Right cardiac atrium (tissue), 5 donors: ENCODE data around the gene SLC25A51. TPM values are rescaled to one million over a fixed set of nuclear protein-coding genes. Genes with fewer than 3 reads are reported as not detected.

ENCODE experiments used
- ATAC-seq, 2 donors: fragments of 200-7000 bp; cut with Tn5 transposase; one replicate each; pipeline versions ENCODE4 v1.8.0 to v1.9.1; 2020; ENCODE audit warnings: moderate library complexity in 2 of 2, mild to moderate bottlenecking in 1 of 2
- DNase-seq, 3 donors: peaks; one replicate each; pipeline ENCODE4 v3.0.0-alpha.2; 2020
- H3K27ac ChIP-seq: one replicate; pipeline ENCODE4 v1.5.1; 2013; ENCODE audit warnings: mild to moderate bottlenecking, low read length, control low read depth, moderate library complexity
- H3K27me3 ChIP-seq: one replicate; pipeline ENCODE4 v1.6.1; 2013; ENCODE audit not compliant: control insufficient read depth, insufficient read depth
- H3K4me1 ChIP-seq: one replicate; pipeline ENCODE4 v1.6.1; 2013; ENCODE audit warnings: low read length; ENCODE audit not compliant: control insufficient read depth, insufficient read depth
- H3K4me3 ChIP-seq: one replicate; pipeline ENCODE4 v1.5.1; 2013; ENCODE audit warnings: low read length, control low read depth
- H3K9me3 ChIP-seq: one replicate; pipeline ENCODE4 v1.6.1; 2013; ENCODE audit warnings: low read length; ENCODE audit not compliant: control insufficient read depth
- whole genome bisulfite sequencing: extraction: QIAGEN DNeasy Blood & Tissue Kit; methylation state at CpG from one replicate; pipeline ENCODE4 v1.1.7; 2013; 5-methylcytosine and 5-hydroxymethylcytosine counted together
- intact Hi-C, 4 donors: fragments of 100-400 bp; cut with DNase I; formaldehyde crosslinking; loops; one replicate each; pipeline versions ENCODE4 v1.11.0 to v1.14.0; 2022 to 2023
- polyA plus RNA-seq: library from polyadenylated mRNA; stranded (reverse); fragments of 200-250 nt; gene quantifications from one replicate; pipeline ENCODE4 v1.2.3, GENCODE V29; 2013
- total RNA-seq, 4 donors: library from RNA; stranded (reverse); fragmentation: NEBNext Ultra II Directional; extraction: Animal tissue kit (Norgen Biotek cat#: 25700); gene quantifications; one replicate each; pipeline ENCODE4 v1.2.1, GENCODE V29; 2021
- donor health status: healthy with polysubstance abuse.
- donor health status: DM: no; HTN: yes; CAD: no.
- donor health status: DM: no; HTN: no; CAD: no.
- donor health status: DM: no; HTN: yes; CAD: no; lungs with severe emphysema.
- donor health status: DM: yes; HTN: yes; CAD: no.

The SLC25A51 gene
- total and polyA plus RNA-seq, 5 donors = 13.1 to 29.4 (median 25.7) TPM

GRCh38 chr9:37919246-37919955, 15.5 kb upstream of the SLC25A51 start:
- 82% methylated on average over 16 of the region's 16 CpGs for WGBS
- no peak for ATAC-seq
- DNase-seq = no peak
- Histone ChIP-seq H3K27ac (no peak overlapping the region), H3K27me3 (no peaks in the 10 kb centered on the region), H3K9me3 (no peaks in the 10 kb centered on the region), H3K4me3 (no peak overlapping the region), H3K4me1 (no peaks in the 10 kb centered on the region)
- intact Hi-C loops = loop anchor here in 3 of 4 donors (5.0 to 10.0 kb wide), 3 partner anchors 148 to 445 kb away; partner anchors contain the start of gene SHB (in 2 of the 3)

GRCh38 chr9:37918665-37919170, 14.8 kb upstream of the SLC25A51 start:
- Histone ChIP-seq H3K27me3 (no peaks in the 10 kb centered on the region), H3K27ac (no peak overlapping the region), H3K4me1 (no peaks in the 10 kb centered on the region), H3K9me3 (no peaks in the 10 kb centered on the region), H3K4me3 (no peak overlapping the region)
- no peak for DNase-seq
- 65% methylated on average over 6 of the region's 6 CpGs for WGBS
- intact Hi-C loops = loop anchor here in 3 of 4 donors (5.0 to 10.0 kb wide), 3 partner anchors 149 to 446 kb away; partner anchors contain the start of gene SHB (in 2 of the 3)
- ATAC-seq = no peak

GRCh38 chr9:37917801-37918664, 14.1 kb upstream of the SLC25A51 start:
- peak overlapping the region; percentile 68 for H3K27ac ChIP-seq
- ATAC-seq (peak in 1 of 2 donors; percentile 61), DNase-seq (peak in 2 of 3 donors; percentile 60 to 62)
- H3K4me3 ChIP-seq = no peak overlapping the region
- H3K4me1 ChIP-seq = no peaks in the 10 kb centered on the region
- intact Hi-C loops = loop anchor here in 3 of 4 donors (5.0 to 10.0 kb wide), 3 partner anchors 149 to 447 kb away; partner anchors contain the start of gene SHB (in 2 of the 3)
- no peaks in the 10 kb centered on the region for H3K27me3 ChIP-seq
- no peaks in the 10 kb centered on the region for H3K9me3 ChIP-seq
- 71% methylated on average over 21 of the region's 21 CpGs for WGBS

- H3K4me1 ChIP-seq = no peaks in the 10 kb centered on the region
- H3K27me3 ChIP-seq = no peaks in the 10 kb centered on the region
- peak; percentile 9 to 52 for ATAC-seq
- no peaks in the 10 kb centered on the region for H3K9me3 ChIP-seq
- peak in 1 of 3 donors; percentile 73 for DNase-seq
- H3K27ac ChIP-seq = peak overlapping the region; percentile 68
- no peak overlapping the region for H3K4me3 ChIP-seq
- WGBS = 49% methylated on average over 8 of the region's 8 CpGs
- intact Hi-C loops = loop anchor here in 3 of 4 donors (5.0 to 10.0 kb wide), 3 partner anchors 150 to 447 kb away; partner anchors contain the start of gene SHB (in 2 of the 3)
Observed at GRCh38 chr9:37917313-37917731, 13.4 kb upstream of the SLC25A51 start.

- ATAC-seq = peak in 1 of 2 donors; percentile 68
- no peaks in the 10 kb centered on the region for H3K4me1 ChIP-seq
- H3K4me3 ChIP-seq = no peak overlapping the region
- no peaks in the 10 kb centered on the region for H3K9me3 ChIP-seq
- peak overlapping the region; percentile 68 for H3K27ac ChIP-seq
- no peaks in the 10 kb centered on the region for H3K27me3 ChIP-seq
- DNase-seq = peak in 1 of 3 donors; percentile 62
- 55% methylated on average over 18 of the region's 18 CpGs for WGBS
- intact Hi-C loops = loop anchor here in 3 of 4 donors (5.0 to 10.0 kb wide), 3 partner anchors 151 to 448 kb away; partner anchors contain the start of gene SHB (in 2 of the 3)
Observed at GRCh38 chr9:37916471-37917312, 12.8 kb upstream of the SLC25A51 start.

- H3K27me3 ChIP-seq = no peaks in the 10 kb centered on the region
- WGBS = 72% methylated on average over 14 of the region's 14 CpGs
- H3K4me3 ChIP-seq = no peak overlapping the region
- H3K4me1 ChIP-seq = no peaks in the 10 kb centered on the region
- intact Hi-C loops = loop anchor here in 3 of 4 donors (5.0 to 10.0 kb wide), 3 partner anchors 151 to 449 kb away; partner anchors contain the start of gene SHB (in 2 of the 3)
- no peaks in the 10 kb centered on the region for H3K9me3 ChIP-seq
- no peak for DNase-seq
- H3K27ac ChIP-seq = peak overlapping the region; percentile 31
- ATAC-seq = no peak
Observed at GRCh38 chr9:37915911-37916470, 12.1 kb upstream of the SLC25A51 start.

- DNase-seq = no peak
- Histone ChIP-seq H3K27me3 (no peaks in the 10 kb centered on the region), H3K9me3 (no peaks in the 10 kb centered on the region), H3K4me1 (no peaks in the 10 kb centered on the region), H3K27ac (no peak overlapping the region), H3K4me3 (no peak overlapping the region)
- intact Hi-C loops = loop anchor here (5.0 to 10.0 kb wide), 8 partner anchors 152 to 450 kb away; partner anchors contain the start of gene SHB (in 3 of the 4)
- ATAC-seq = no peak
- 79% methylated on average over 11 of the region's 11 CpGs for WGBS
Observed at GRCh38 chr9:37914701-37915358, 10.9 kb upstream of the SLC25A51 start.

- ATAC-seq = no peak
- no peaks in the 10 kb centered on the region for H3K9me3 ChIP-seq
- H3K4me1 ChIP-seq = no peaks in the 10 kb centered on the region
Observed at GRCh38 chr9:37914154-37914551, 10.2 kb upstream of the SLC25A51 start.

GRCh38 chr9:37913480-37914153, 9.7 kb upstream of the SLC25A51 start:
- Histone ChIP-seq H3K27ac (no peak overlapping the region), H3K4me1 (no peaks in the 10 kb centered on the region), H3K4me3 (no peak overlapping the region), H3K27me3 (no peaks in the 10 kb centered on the region), H3K9me3 (no peaks in the 10 kb centered on the region)
- peak; percentile 66 to 80 for ATAC-seq
- intact Hi-C loops = loop anchor here (2.0 to 10.0 kb wide), 9 partner anchors 154 to 451 kb away; partner anchors contain the start of gene SHB (in 1 of the 4)
- peak; percentile 66 to 88 (median 87) for DNase-seq
- WGBS = 53% methylated on average over 11 of the region's 11 CpGs

More at GRCh38 chr9:37914154-37914551, 10.2 kb upstream of the SLC25A51 start:
- 74% methylated on average over 8 of the region's 8 CpGs for WGBS
- no peak overlapping the region for H3K27ac ChIP-seq
- H3K27me3 ChIP-seq = no peaks in the 10 kb centered on the region
- intact Hi-C loops = loop anchor here in 3 of 4 donors (5.0 to 10.0 kb wide), 8 partner anchors 153 to 451 kb away; partner anchors contain the start of gene SHB (in 1 of the 3)
- no peak overlapping the region for H3K4me3 ChIP-seq
- no peak for DNase-seq
